H1 (cell line): ENCODE results near the gene RAB6D. TPM values are rescaled to one million over a fixed set of nuclear protein-coding genes. Genes with fewer than 3 reads are reported as not detected.

Source experiments
- CTCF ChIA-PET: fragments of 300-600 bp; sonication (Branson Sonifier 250); formaldehyde crosslinking; loops from one replicate; lab custom pipeline; 2021; ENCODE audit not compliant: partially characterized antibody; lab: Charles Lee
- POLR2A ChIA-PET: fragments of 300-600 bp; sonication (Branson Sonifier 250); formaldehyde crosslinking; loops from one replicate; lab custom pipeline; 2021; ENCODE audit warnings: inconsistent platforms; ENCODE audit not compliant: partially characterized antibody; lab: Charles Lee
- DNase-seq, 2 experiments: peaks; one replicate each; pipeline versions ENCODE4 v3.0.0 to v3.0.0-alpha.2; 2010 to 2022; ENCODE audit warnings: low spot score in 2 of 2, low read depth in 1 of 2, mixed read lengths in 1 of 2
- FAIRE-seq: peaks from 2 replicates; lab custom pipeline; 2011; peaks lifted over from hg19 to GRCh38; lab: Jason Lieb, UNC
- H2AFZ ChIP-seq: 2 replicates; pipeline ENCODE4 v1.8.1; 2012; ENCODE audit warnings: low read length, inconsistent platforms
- H2AK5ac ChIP-seq: 2 replicates; pipeline ENCODE4 v1.6.1; 2013; ENCODE audit warnings: low read depth, low read length
- H2BK120ac ChIP-seq: replicated peaks from 2 replicates; pipeline ENCODE3; 2013; ENCODE audit warnings: low read depth, low read length, inconsistent platforms
- H2BK12ac ChIP-seq: 2 replicates; pipeline ENCODE4 v1.6.1; 2013; ENCODE audit warnings: low read depth, low read length
- H2BK15ac ChIP-seq: 2 replicates; pipeline ENCODE4 v1.6.1; 2013; ENCODE audit warnings: low read length
- H2BK20ac ChIP-seq: 2 replicates; pipeline ENCODE4 v1.6.1; 2013; ENCODE audit warnings: low read length
- H2BK5ac ChIP-seq: 2 replicates; pipeline ENCODE4 v1.6.1; 2013; ENCODE audit warnings: low read depth, low read length
- H3K14ac ChIP-seq: 2 replicates; pipeline ENCODE4 v1.6.1; 2013; ENCODE audit warnings: inconsistent platforms; ENCODE audit not compliant: insufficient read length
- H3K18ac ChIP-seq: 2 replicates; pipeline ENCODE4 v1.6.1; 2013; ENCODE audit warnings: low read length; ENCODE audit errors: extremely low read depth
- H3K23ac ChIP-seq: 2 replicates; pipeline ENCODE4 v1.6.1; 2013; ENCODE audit warnings: inconsistent platforms; ENCODE audit not compliant: insufficient read length
- H3K23me2 ChIP-seq: 2 replicates; pipeline ENCODE4 v1.6.1; 2013; ENCODE audit warnings: low read depth, low read length
- H3K27ac ChIP-seq: 2 replicates; pipeline ENCODE4 v1.6.1; 2011; ENCODE audit warnings: low read depth, low read length, inconsistent platforms
- H3K27me3 ChIP-seq, 4 experiments: replicated peaks in 1 of 4; 1 replicate in 1 of 4; 2 replicates in 3 of 4; pipeline versions ENCODE4 v1.6.1 to v1.8.1; 2011 to 2013; ENCODE audit warnings: low read length in 3 of 4, mild to moderate bottlenecking in 3 of 4, inconsistent platforms in 2 of 4, mixed read lengths in 2 of 4, moderate library complexity in 1 of 4; ENCODE audit not compliant: control insufficient read depth in 3 of 4, insufficient read depth in 3 of 4; ENCODE audit errors: extremely low read depth in 1 of 4
- H3K36me3 ChIP-seq, 4 experiments: 2 replicates each; pipeline versions ENCODE4 v1.6.1 to v1.8.1; 2011 to 2013; ENCODE audit warnings: mild to moderate bottlenecking in 4 of 4, low read length in 3 of 4, moderate library complexity in 2 of 4, control low read depth in 1 of 4, inconsistent platforms in 1 of 4; ENCODE audit not compliant: insufficient read depth in 4 of 4, control insufficient read depth in 2 of 4
- H3K4ac ChIP-seq: replicated peaks from 2 replicates; pipeline ENCODE3; 2013; ENCODE audit warnings: low read length, low read depth, mixed read lengths, inconsistent platforms; ENCODE audit not compliant: insufficient read length
- H3K4me1 ChIP-seq, 4 experiments: replicated peaks in 1 of 4; 1 replicate in 1 of 4; 2 replicates in 3 of 4; pipeline versions ENCODE4 v1.6.1 to v1.8.1; 2011 to 2013; ENCODE audit warnings: low read length in 3 of 4, inconsistent platforms in 2 of 4, mixed read lengths in 1 of 4; ENCODE audit not compliant: insufficient read depth in 4 of 4, control insufficient read depth in 3 of 4
- H3K4me2 ChIP-seq, 2 experiments: 2 replicates each; pipeline versions ENCODE4 v1.6.1 to v1.8.1; 2011 to 2013; ENCODE audit warnings: low read depth in 2 of 2, low read length in 2 of 2, control low read depth in 1 of 2, inconsistent platforms in 1 of 2, mild to moderate bottlenecking in 1 of 2; ENCODE audit not compliant: insufficient read depth in 1 of 2
- H3K4me3 ChIP-seq, 4 experiments: fragments of 200-600, 300-600 bp in 1 of 4; sonication (generic), shearing (Covaris generic), sonication (Bioruptor Twin) in 1 of 4; 2 replicates each; pipeline versions ENCODE4 v1.5.1 to v1.8.1; 2011 to 2016; ENCODE audit warnings: low read length in 4 of 4, low read depth in 3 of 4, control low read depth in 2 of 4, inconsistent platforms in 2 of 4, mild to moderate bottlenecking in 2 of 4, mixed read lengths in 1 of 4, moderate library complexity in 1 of 4; ENCODE audit not compliant: insufficient read depth in 2 of 4; ENCODE audit errors: extremely low read depth in 1 of 4
- H3K56ac ChIP-seq: replicated peaks from 2 replicates; pipeline ENCODE3; 2013; ENCODE audit warnings: low read depth, mild to moderate bottlenecking, mixed read lengths, low read length, inconsistent platforms; ENCODE audit not compliant: insufficient read length
- H3K79me1 ChIP-seq: 2 replicates; pipeline ENCODE4 v1.6.1; 2013; ENCODE audit warnings: low read depth, low read length, control low read depth
- H3K79me2 ChIP-seq, 2 experiments: 2 replicates each; pipeline versions ENCODE4 v1.6.1 to v1.8.1; 2012 to 2013; ENCODE audit warnings: low read length in 2 of 2, mild to moderate bottlenecking in 2 of 2, inconsistent platforms in 1 of 2; ENCODE audit not compliant: insufficient read depth in 2 of 2, control insufficient read depth in 1 of 2
- H3K9ac ChIP-seq, 4 experiments: replicated peaks in 1 of 4; 1 replicate in 1 of 4; 2 replicates in 3 of 4; pipeline versions ENCODE4 v1.6.1 to v1.8.1; 2011 to 2013; ENCODE audit warnings: low read depth in 3 of 4, low read length in 3 of 4, control low read depth in 2 of 4, mild to moderate bottlenecking in 2 of 4, moderate library complexity in 2 of 4, inconsistent platforms in 1 of 4; ENCODE audit errors: extremely low read depth in 1 of 4
- H3K9me3 ChIP-seq, 2 experiments: 2 replicates each; pipeline versions ENCODE4 v1.6.1 to v1.8.1; 2012 to 2013; ENCODE audit warnings: mild to moderate bottlenecking in 2 of 2, moderate library complexity in 2 of 2, control low read depth in 1 of 2, inconsistent platforms in 1 of 2, low read depth in 1 of 2, low read length in 1 of 2, mixed read lengths in 1 of 2; ENCODE audit not compliant: insufficient read depth in 2 of 2
- H4K20me1 ChIP-seq, 2 experiments: replicated peaks in 1 of 2; 2 replicates each; pipeline versions ENCODE3 to v1.8.1; 2011 to 2013; ENCODE audit warnings: inconsistent platforms in 2 of 2, low read length in 2 of 2, mild to moderate bottlenecking in 1 of 2; ENCODE audit not compliant: insufficient read depth in 2 of 2, control insufficient read depth in 1 of 2
- H4K5ac ChIP-seq: 2 replicates; pipeline ENCODE4 v1.6.1; 2013; ENCODE audit warnings: low read length, low read depth, mixed read lengths, inconsistent platforms; ENCODE audit not compliant: insufficient read length
- H4K8ac ChIP-seq: 2 replicates; pipeline ENCODE4 v1.8.0; 2013; ENCODE audit warnings: mild to moderate bottlenecking, moderate library complexity, low read length, inconsistent platforms; ENCODE audit not compliant: insufficient read depth; ENCODE audit errors: extremely low read depth
- H4K91ac ChIP-seq: replicated peaks from 2 replicates; pipeline ENCODE3; 2013; ENCODE audit warnings: low read length, mixed read lengths, inconsistent platforms; ENCODE audit not compliant: insufficient read length
- CBX5 ChIP-seq: fragments of 300-800, 300-1000 bp; sonication (generic); IDR thresholded peaks from 2 replicates; pipeline ENCODE4 v1.7.1; 2016; ENCODE audit warnings: antibody characterized with exemption, low read length, low read depth
- CHD1 ChIP-seq: IDR thresholded peaks from 2 replicates; pipeline ENCODE4 v1.6.1; 2012; ENCODE audit warnings: low read depth, low read length, improper control_type of control experiment
- E2F6 ChIP-seq: IDR thresholded peaks from 2 replicates; pipeline ENCODE4 v1.6.1; 2012; ENCODE audit warnings: inconsistent platforms
- EP300 ChIP-seq, 2 experiments: IDR thresholded peaks; 1 replicate in 1 of 2; 2 replicates in 1 of 2; pipeline ENCODE4 v1.6.1; 2011 to 2012; ENCODE audit warnings: low read depth in 2 of 2, low read length in 2 of 2, mild to moderate bottlenecking in 2 of 2, borderline replicate concordance in 1 of 2, inconsistent platforms in 1 of 2, moderate library complexity in 1 of 2
- GTF2F1 ChIP-seq: IDR thresholded peaks from 2 replicates; pipeline ENCODE4 v1.6.1; 2012; ENCODE audit warnings: low read depth, low read length, improper control_type of control experiment, borderline replicate concordance
- JUND ChIP-seq: IDR thresholded peaks from 2 replicates; pipeline ENCODE4 v1.6.1; 2011; ENCODE audit warnings: mild to moderate bottlenecking, improper control_type of control experiment, low read length
- NANOG ChIP-seq: IDR thresholded peaks from 2 replicates; pipeline ENCODE4 v1.6.1; 2011; ENCODE audit warnings: low read length, low read depth, mild to moderate bottlenecking, inconsistent platforms; ENCODE audit not compliant: insufficient read depth, poor library complexity, severe bottlenecking
- NRF1 ChIP-seq: IDR thresholded peaks from 2 replicates; pipeline ENCODE4 v1.6.1; 2011; ENCODE audit warnings: mild to moderate bottlenecking, low read depth, low read length, improper control_type of control experiment
- PHF8 ChIP-seq: fragments of 200-600 bp; sonication (generic); conservative IDR thresholded peaks from 2 replicates; pipeline ENCODE4 v1.7.1; 2012; ENCODE audit warnings: low read depth, mild to moderate bottlenecking, inconsistent platforms, low read length, moderate library complexity
- RAD21 ChIP-seq, 2 experiments: IDR thresholded peaks in 1 of 2; conservative IDR thresholded peaks in 1 of 2; 2 replicates each; pipeline ENCODE4 v1.6.1; 2011; ENCODE audit warnings: low read depth in 2 of 2, low read length in 2 of 2, improper control_type of control experiment in 1 of 2, inconsistent platforms in 1 of 2, mild to moderate bottlenecking in 1 of 2, moderate library complexity in 1 of 2
- SIN3A ChIP-seq, 2 experiments: IDR thresholded peaks in 1 of 2; conservative IDR thresholded peaks in 1 of 2; 2 replicates each; pipeline ENCODE4 v1.6.1; 2011 to 2012; ENCODE audit warnings: low read length in 2 of 2, improper control_type of control experiment in 1 of 2, low read depth in 1 of 2, mild to moderate bottlenecking in 1 of 2
- SIX5 ChIP-seq: IDR thresholded peaks from 2 replicates; pipeline ENCODE4 v1.6.1; 2011; ENCODE audit warnings: mild to moderate bottlenecking, low read depth, low read length
- SUZ12 ChIP-seq: fragments of 200-600 bp; sonication (generic); IDR thresholded peaks from 2 replicates; pipeline ENCODE4 v1.6.1; 2012; ENCODE audit warnings: mild to moderate bottlenecking, inconsistent platforms, low read length, moderate library complexity, mixed read lengths
- TBP ChIP-seq: IDR thresholded peaks from 2 replicates; pipeline ENCODE4 v1.6.1; 2011; ENCODE audit warnings: low read depth, low read length, improper control_type of control experiment
- polyA plus RNA-seq, 7 experiments: library from polyadenylated mRNA; depleted of rRNA in 3 of 7; stranded (reverse) in 5 of 7; unstranded in 2 of 7; fragments of >200 nt in 5 of 7; fragments of 200-250 nt in 2 of 7; gene quantifications; 1 replicate in 5 of 7; 2 replicates in 1 of 7; 4 replicates in 1 of 7; pipeline versions ENCODE4 v1.2.1 to v1.2.3, GENCODE V29; 2011 to 2013; ENCODE audit warnings: missing spikeins in 2 of 7, mixed read lengths in 2 of 7
- total RNA-seq: library from RNA; stranded (reverse); fragmentation: NEBNext Ultra II Directional; extraction: Animal tissue kit (Norgen Biotek cat#: 25700); gene quantifications from 2 replicates; pipeline ENCODE4 v1.2.1, GENCODE V29; 2021

Gene RAB6D
- total and polyA plus RNA-seq, 2 of the 8 experiments (the other 6 are each of a cell fraction or from before 2014, with no cell fraction given) = 0.05 to 0.22 TPM

- Histone ChIP-seq H3K27ac (no peak overlapping the region), H2AFZ (no peak overlapping the region), H3K4me2 (no peak overlapping the region), H2BK12ac (no peak overlapping the region), H3K79me2 (no peaks in the 10 kb centered on the region), H3K9ac (no peak overlapping the region), H3K23me2 (no peaks in the 10 kb centered on the region), H2BK20ac (no peak overlapping the region), H3K14ac (no peak overlapping the region), H3K4ac (no peak overlapping the region), H2BK5ac (no peak overlapping the region), H3K27me3 (no peaks in the 10 kb centered on the region), H4K20me1 (no peaks in the 10 kb centered on the region), H3K36me3 (no peaks in the 10 kb centered on the region), H3K9me3 (no peaks in the 10 kb centered on the region), H3K18ac (no peak overlapping the region), H3K79me1 (no peaks in the 10 kb centered on the region), H2AK5ac (no peak overlapping the region), H4K8ac (no peak overlapping the region), H3K23ac (no peak overlapping the region), H4K5ac (no peak overlapping the region), H3K4me1 (no peaks in the 10 kb centered on the region), H3K4me3 (no peak overlapping the region), H4K91ac (no peak overlapping the region), H3K56ac (no peak overlapping the region), H2BK15ac (no peak overlapping the region), H2BK120ac (no peak overlapping the region)
- no peak for DNase-seq
- no peak for FAIRE-seq
- ChIA-PET CTCF (interaction anchor here (0.9 kb wide), 1 partner anchor 19 kb away, joined by 6 read pairs; no protein-coding TSS in a partner anchor), POLR2A (interaction anchor here (0.6 kb wide), 1 partner anchor 113 kb away, joined by 3 read pairs; no protein-coding TSS in a partner anchor)
- no peak for TF ChIP-seq CBX5
- no peak for TF ChIP-seq PHF8
- no peak for TF ChIP-seq GTF2F1
- TF ChIP-seq TBP = no peak
- no peak for TF ChIP-seq RAD21 (IDR thresholded peaks at IDR 0.05 in 1 of 2, conservative IDR thresholded peaks at IDR 0.05 in 1 of 2; ENCODE audit: low read depth in 2 of 2, low read length in 2 of 2)
- no peak for TF ChIP-seq SIN3A (conservative IDR thresholded peaks at IDR 0.05 in 1 of 2, IDR thresholded peaks at IDR 0.05 in 1 of 2; ENCODE audit: low read depth in 1 of 2, low read length in 2 of 2)
- no peak for TF ChIP-seq JUND
- TF ChIP-seq SIX5 = no peak
- no peak for TF ChIP-seq SUZ12
- no peak for TF ChIP-seq CHD1
- no peak for TF ChIP-seq NRF1
- no peak for TF ChIP-seq NANOG
- no peak for TF ChIP-seq EP300 (IDR thresholded peaks at IDR 0.05; ENCODE audit: borderline replicate concordance in 1 of 2, low read depth in 2 of 2, low read length in 2 of 2)
- no peak for TF ChIP-seq E2F6
These were observed 44.8 kb upstream of the RAB6D start for GRCh38 chr2:131408778-131409177.
